ENCODE measurements around the gene SCYGR7.

DNA sequence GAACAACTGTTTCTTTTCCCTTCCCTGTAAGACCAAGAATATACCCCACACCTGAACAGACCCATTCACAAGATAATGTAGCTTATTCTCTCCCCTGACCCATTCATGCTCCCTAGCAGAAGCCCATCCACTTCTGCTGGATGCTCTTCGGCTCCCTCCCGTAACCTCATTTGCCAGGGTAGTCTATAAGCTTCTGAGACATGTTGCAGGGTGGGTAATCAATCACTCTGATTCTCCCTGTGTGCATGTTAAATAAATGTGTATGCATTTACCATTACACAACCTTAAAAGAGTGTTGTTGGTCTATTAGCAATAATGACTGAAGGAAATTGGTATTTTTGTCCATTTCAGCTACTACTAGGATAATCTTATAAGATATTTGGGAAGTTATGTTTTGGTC, 11.6 kb upstream of the SCYGR7 start:
- TF ChIP-seq POLR2A (IDR thresholded peaks at IDR 0.05) (no peak), POLR2AphosphoS5 (IDR thresholded peaks at IDR 0.05) (no peak), EP300 (IDR thresholded peaks at IDR 0.05) (no peak)
- TF ChIP-seq, protein P1, sequence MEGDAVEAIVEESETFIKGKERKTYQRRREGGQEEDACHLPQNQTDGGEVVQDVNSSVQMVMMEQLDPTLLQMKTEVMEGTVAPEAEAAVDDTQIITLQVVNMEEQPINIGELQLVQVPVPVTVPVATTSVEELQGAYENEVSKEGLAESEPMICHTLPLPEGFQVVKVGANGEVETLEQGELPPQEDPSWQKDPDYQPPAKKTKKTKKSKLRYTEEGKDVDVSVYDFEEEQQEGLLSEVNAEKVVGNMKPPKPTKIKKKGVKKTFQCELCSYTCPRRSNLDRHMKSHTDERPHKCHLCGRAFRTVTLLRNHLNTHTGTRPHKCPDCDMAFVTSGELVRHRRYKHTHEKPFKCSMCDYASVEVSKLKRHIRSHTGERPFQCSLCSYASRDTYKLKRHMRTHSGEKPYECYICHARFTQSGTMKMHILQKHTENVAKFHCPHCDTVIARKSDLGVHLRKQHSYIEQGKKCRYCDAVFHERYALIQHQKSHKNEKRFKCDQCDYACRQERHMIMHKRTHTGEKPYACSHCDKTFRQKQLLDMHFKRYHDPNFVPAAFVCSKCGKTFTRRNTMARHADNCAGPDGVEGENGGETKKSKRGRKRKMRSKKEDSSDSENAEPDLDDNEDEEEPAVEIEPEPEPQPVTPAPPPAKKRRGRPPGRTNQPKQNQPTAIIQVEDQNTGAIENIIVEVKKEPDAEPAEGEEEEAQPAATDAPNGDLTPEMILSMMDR (IDR thresholded peaks at IDR 0.05) = no peak

All from gastroesophageal sphincter (tissue), 3 donors.